SK-MEL-5 (cell line): ENCODE results near the gene S100P. TPM values are rescaled to one million over a fixed set of nuclear protein-coding genes. Genes with fewer than 3 reads are reported as not detected.
A peak's percentile ranks its signal among the peaks of the same experiment; 100 is the strongest.

Experiments
- DNase-seq: peaks from one replicate; pipeline ENCODE4 v3.0.0-alpha.2; 2016; ENCODE audit warnings: low read depth, low spot score
- in situ Hi-C: cut with HindIII; loops from 2 replicates; pipeline ENCODE4 v1.10.0; 2016; ENCODE audit warnings: low sequenced_read_pairs, high pct_unique_total_duplicates, low pct_unique_long_range_greater_than_20kb
- total RNA-seq: library from RNA; depleted of rRNA; stranded (reverse); fragments of >200 nt; shearing (Covaris generic); gene quantifications from 2 replicates; pipeline ENCODE4 v1.2.3, GENCODE V29; 2014; rRNA removed

Gene S100P
- total RNA-seq, 1 experiment from 2014 or later, result 0.40 TPM

GRCh38 chr4:6730603-6731317 lies 37.1 kb downstream of the S100P start:
- in situ Hi-C loops, result no loop called here
- no peak for DNase-seq

GRCh38 chr4:6731318-6731675 lies 37.6 kb downstream of the S100P start:
- DNase-seq, result no peak
- in situ Hi-C loops, result no loop called here

GRCh38 chr4:6731780-6732179 lies 38.1 kb downstream of the S100P start:
- in situ Hi-C loops, result no loop called here
- DNase-seq, result no peak

GRCh38 chr4:6732441-6733357 lies 39.0 kb downstream of the S100P start:
- DNase-seq, result no peak
- in situ Hi-C loops, result no loop called here

- DNase-seq, result no peak
- in situ Hi-C loops, result no loop called here
Measured at GRCh38 chr4:6733358-6734164, 39.9 kb downstream of the S100P start.

GRCh38 chr4:6734165-6734786 lies 40.6 kb downstream of the S100P start:
- in situ Hi-C loops, result no loop called here
- peak; percentile 58 for DNase-seq

- in situ Hi-C loops, result no loop called here
- no peak for DNase-seq
Measured at GRCh38 chr4:6739920-6740319, 46.2 kb downstream of the S100P start.

- in situ Hi-C loops, result no loop called here
- no peak for DNase-seq
Measured at GRCh38 chr4:6740347-6740746, 46.7 kb downstream of the S100P start.

GRCh38 chr4:6742507-6742906 lies 48.8 kb downstream of the S100P start:
- in situ Hi-C loops, result no loop called here
- DNase-seq, result no peak

- in situ Hi-C loops, result no loop called here
- DNase-seq, result no peak
Measured at GRCh38 chr4:6742989-6743388, 49.3 kb downstream of the S100P start.

Other genes starting within 250 kb of the S100P start
- gene PPP2R2C, start 221.3 kb upstream of the S100P start, total RNA-seq, result 0.55 TPM in 1 of 2 replicates, not detected in the other
- gene MAN2B2, start 118.7 kb upstream of the S100P start, total RNA-seq, result 12.4 and 15.5 TPM in 2 replicates
- 45.0 and 49.8 TPM in 2 replicates for gene MRFAP1, start 53.2 kb upstream of the S100P start, total RNA-seq
- 50.4 and 51.4 TPM in 2 replicates for gene MRFAP1L1, start 16.0 kb downstream of the S100P start, total RNA-seq
- 12.4 and 12.9 TPM in 2 replicates for gene BLOC1S4, start 22.3 kb downstream of the S100P start, total RNA-seq
- gene KIAA0232, start 88.8 kb downstream of the S100P start, total RNA-seq, result 8.5 and 9.0 TPM in 2 replicates
- gene TBC1D14, start 215.9 kb downstream of the S100P start, total RNA-seq, result 142 and 153 TPM in 2 replicates